Measurements from ENCODE around the gene GNS.

GNS gene

DNA sequence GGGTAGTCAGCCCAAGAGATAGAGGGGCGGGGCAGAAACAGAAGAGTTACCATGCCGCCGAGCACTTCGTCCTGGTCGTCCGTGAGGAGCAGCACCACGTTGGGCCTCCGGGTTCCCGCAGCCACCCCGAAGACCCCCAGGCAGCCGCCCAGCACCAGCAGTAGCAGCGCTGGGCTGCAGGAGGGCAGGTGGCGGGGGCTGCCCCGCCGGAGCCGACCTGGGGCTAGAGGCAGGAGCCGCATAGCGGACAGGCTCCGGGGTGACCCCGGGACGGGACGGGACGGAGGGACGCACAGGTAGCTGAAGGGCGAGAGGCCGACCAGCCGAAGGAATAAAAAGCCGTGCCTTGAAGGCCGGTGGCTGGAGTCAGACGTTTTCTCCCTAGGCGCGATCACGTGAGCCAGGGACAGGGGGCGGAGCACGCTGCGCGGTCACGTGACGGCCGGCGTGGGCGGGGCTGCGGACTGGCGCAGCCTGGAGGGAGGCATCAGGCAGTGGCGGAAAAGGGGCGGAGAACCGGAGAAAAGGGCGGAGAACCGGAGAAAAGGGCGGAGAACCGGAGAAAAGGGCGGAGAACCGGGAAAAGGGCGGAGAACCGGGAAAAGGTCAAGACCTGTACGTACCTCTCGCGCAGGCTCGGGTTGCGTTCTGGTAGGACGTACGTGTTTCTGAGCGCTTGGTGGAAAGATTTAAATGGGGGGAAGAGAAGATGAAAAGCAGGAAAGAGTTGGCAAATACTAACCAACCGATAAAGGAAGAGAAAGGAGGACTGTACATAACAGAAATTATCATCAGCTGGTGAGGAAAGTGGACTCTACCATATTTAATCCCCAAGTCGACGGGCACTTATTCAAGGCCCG is at the start of gene GNS:
TSS of gene GNS (minus strand) at position 372 of the 860 bp plus-strand sequence. CDS start at position 242, 130 bp downstream.
- peak; percentile 80 to 88 for DNase-seq

DNA sequence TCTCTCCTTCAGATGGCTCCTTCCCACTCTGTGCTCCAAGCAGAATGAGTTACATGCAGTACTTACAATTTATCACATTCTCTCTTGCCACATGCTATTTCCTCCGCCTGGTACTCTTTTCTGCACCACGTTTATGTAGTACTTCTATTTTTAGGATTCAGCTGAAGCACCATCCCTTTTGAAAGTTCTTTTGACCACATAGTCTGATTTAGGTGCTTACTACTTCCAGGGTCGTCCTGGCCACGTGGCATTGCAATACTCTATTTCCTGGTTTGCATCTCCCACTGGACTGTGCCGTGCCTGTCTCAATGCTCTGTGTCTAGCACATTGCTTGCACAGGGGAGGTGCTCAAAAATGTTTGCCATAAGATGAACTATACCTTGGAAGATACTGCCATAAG is 48.9 kb upstream of the GNS start:
- DNase-seq = no peak

DNA sequence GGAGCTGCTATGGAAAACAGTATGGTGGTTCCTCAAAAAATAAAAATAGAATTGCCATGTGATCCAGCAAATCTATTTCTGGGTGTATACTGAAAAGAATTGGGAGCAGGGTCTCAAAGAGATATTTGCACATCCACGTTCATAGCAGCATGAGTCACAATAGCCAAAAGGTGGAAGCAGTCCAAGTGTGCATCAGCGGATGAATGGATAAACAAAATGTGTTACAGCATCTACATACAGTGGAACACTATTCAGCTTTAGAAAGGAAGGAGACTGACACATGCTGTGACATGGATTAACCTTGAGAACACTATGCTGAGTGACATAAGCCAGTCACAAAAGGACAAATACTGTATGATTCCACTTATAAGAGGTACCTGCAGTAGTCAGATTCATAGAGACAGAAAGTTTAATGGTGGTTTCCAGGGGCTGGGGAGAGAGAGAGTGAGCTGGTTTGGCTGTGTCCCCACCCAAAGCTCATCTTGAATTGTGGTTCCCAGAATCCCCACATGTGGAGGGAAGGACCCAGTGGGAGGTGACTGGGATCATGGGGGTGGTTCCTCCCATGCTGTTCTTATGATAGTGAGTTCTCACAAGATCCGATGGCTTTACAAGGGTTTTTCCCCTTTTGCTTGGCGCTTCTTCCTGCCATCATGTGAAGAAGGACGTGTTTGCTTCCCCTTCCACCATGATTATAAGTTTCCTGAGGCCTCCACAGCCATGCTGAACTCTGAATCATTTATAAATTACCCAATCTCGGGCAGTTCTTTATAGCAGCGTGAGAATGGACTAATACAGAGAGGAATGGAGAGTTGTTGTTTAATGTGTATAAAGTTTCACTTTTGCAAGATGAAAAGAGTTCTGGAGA is 47.6 kb upstream of the GNS start:
- DNase-seq = no peak

DNA sequence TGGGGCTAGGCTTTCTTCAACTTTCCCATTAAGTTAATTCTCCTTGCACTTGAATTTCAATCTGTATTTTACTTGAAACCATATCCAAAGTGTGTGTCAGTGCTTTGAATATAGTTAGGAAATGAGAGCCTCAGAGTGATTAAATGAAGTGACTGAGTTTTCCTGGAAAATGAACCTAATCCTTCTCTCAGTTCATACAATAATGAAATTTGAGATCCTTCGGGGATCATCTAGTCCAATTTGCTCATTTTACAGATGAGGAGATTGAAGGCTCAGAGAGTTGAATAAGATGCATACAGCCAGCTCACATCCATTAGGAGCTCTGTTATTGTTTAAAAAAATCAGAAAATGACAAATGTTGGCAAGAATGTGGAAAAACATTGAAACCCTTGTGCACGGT is 47.0 kb upstream of the GNS start:
- no peak for DNase-seq

DNA sequence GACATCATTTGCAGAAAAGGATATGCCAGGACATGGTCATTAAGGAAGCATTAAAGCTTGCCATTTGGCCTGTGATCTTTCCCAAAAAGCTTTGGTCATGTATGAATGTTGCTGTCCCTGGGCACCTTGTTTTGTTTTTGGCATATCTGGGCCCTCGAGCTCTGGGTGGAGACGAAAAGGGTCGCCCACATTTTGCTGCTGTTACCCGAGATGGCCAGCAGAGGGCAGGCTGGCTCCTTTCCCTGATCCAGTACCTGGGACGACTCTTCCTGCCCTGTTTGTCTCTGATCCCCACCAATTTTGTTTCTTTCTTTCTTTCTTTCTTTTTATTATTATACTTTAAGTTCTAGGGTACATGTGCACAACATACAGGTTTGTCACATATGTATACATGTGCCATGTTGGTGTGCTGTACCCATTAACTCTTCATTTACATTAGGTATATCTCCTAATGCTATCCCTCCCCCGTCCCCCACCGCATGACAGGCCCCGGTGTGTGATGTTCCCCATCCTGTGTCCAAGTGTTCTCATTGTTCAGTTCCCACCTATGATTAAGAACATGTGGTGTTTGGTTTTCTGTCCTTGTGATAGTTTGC is 43.1 kb upstream of the GNS start:
- DNase-seq = peak in 1 of 2 experiments; percentile 18

DNA sequence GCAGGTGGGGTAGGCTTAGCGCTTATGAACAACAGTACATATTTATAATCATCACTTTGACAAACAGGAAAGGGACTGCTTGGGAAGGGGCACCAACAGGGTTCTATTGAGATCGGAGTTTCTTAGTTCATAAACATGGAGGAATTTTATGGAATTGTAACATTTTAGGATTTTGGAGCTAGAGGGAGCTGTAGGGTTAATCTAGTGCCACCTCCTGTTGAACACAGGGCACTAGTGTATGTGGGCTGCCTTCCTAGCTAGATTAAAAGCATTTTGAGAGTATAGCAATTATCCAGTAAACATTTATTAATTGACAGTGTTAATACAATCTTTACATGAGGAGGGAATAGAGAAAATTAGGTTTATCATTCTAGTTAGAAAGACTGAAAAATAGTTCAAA is 42.2 kb upstream of the GNS start:
- DNase-seq = no peak

DNA sequence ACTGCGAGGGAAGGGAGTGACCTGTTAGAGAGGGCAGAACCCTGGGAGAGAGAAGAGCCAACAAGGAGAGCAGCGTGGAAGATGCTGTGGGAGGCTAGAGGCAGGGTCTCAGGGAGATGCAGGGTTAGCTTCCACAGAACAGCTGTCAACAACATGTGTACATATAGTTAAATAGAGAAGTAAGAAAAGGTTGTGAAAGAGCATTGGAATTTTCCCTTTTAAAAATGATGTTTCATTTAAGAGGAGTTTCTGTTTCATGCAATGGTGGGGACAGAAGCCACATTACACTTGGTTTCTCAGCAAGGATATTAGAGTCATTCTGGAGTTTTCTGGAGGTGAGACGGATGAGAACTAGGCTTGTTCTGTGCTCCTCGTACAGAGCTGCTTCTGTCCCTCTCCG is 41.4 kb upstream of the GNS start:
- no peak for DNase-seq

DNA sequence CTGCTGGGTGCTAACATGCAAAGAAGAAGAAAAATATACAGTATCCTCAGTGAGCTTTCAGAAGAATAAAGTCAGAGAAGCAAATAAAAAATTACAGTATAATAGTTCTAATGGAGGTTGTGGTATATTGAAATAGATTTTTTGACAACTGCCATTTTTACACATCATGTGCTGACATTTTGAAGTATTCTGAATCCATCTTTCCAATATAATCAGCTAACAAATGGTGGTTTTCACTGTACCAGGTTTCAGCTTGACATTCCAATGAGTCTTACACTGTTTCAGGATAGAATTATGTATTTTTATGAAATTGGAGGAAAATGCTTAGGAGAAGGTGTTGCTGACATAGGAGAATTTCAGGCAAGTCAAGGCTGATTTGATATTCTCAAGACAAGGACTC is 39.0 kb upstream of the GNS start:
- DNase-seq = no peak

GRCh38 chr12:64797156-64797555 is 38.0 kb upstream of the GNS start:
- no peak for DNase-seq

GRCh38 chr12:64796205-64796845 is 37.1 kb upstream of the GNS start:
- DNase-seq = peak; percentile 68 to 85

DNA sequence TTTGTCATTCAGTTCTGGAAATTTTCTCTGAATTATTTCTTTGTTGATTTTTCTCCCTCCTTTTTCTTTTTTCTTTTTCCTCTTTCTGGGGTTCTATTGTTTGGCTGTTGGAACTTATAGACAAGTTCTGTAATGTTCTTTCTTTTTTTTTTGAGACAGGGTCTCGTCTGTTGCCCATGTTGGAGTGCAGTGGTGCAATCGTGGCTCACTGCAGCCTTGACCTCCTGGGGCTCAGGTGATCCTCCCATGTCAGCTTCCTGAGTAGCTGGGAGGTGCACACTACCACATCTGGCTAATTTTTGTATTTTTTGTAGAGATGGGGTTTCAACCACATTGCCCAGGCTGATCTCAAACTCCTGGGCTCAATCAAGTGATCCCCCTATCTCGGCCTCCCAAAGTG is 35.1 kb upstream of the GNS start:
- DNase-seq = no peak

- no peak for DNase-seq
Observed at GRCh38 chr12:64793610-64794009, 34.4 kb upstream of the GNS start.

DNA sequence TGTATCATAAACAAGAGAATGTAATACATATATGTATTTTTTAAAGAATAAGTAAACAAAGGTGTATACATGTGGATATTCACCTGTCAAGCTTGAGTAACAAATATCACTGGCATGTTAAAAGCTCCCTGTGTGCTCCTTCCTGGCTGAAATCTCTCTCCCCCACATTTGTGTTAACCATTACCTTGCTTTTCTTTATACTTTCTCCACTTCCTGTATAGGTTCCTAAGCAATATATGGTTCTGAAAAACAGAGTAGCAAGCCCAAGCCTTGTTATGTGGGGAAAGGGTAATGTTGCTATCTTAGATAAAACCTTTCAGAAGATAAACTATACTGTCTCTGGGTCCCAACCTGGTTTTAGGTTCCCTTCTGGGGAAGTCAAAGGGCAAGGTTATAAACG is 32.9 kb upstream of the GNS start:
- no peak for DNase-seq

DNA sequence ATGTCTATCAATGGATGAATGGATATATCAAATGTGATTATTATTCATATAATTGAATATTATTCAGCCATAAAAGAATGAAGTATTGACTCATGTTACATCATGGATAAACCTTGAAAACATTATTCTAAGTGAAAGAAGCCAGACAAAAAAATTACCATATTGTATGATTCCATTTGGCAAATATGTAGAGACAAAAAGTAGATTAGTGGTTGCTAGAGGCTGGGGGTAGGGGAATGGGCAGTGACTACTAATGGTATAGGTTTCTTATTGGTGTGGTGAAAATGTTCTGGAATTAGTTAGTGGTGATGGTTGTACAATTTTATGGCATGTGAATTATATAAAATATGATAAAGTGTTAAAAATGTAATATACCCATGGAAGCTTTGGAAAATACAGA is 31.8 kb upstream of the GNS start:
- no peak for DNase-seq

- no peak for DNase-seq
Observed at GRCh38 chr12:64790166-64790565, 31.0 kb upstream of the GNS start.

DNA sequence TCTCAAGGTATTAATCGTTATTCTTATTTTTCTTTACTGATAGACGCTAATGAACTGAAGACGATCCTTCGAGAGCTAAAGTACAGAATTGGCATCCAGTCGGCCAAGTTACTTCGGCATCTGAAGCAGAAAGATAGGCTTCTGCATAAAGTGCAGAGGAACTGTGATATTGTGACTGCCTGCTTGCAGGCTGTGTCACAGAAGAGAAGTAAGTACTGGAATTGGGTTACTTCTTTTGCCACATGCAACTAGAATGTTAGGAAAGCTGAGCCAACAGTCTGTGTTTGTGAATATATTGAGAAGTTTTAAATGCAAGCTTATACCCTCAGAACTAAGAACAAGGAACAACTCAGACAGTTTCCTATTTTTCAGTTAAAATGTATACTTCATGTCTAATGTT is 26.6 kb upstream of the GNS start:
- DNase-seq = no peak

GRCh38 chr12:64782191-64782876 is 23.1 kb upstream of the GNS start:
- no peak for DNase-seq

DNA sequence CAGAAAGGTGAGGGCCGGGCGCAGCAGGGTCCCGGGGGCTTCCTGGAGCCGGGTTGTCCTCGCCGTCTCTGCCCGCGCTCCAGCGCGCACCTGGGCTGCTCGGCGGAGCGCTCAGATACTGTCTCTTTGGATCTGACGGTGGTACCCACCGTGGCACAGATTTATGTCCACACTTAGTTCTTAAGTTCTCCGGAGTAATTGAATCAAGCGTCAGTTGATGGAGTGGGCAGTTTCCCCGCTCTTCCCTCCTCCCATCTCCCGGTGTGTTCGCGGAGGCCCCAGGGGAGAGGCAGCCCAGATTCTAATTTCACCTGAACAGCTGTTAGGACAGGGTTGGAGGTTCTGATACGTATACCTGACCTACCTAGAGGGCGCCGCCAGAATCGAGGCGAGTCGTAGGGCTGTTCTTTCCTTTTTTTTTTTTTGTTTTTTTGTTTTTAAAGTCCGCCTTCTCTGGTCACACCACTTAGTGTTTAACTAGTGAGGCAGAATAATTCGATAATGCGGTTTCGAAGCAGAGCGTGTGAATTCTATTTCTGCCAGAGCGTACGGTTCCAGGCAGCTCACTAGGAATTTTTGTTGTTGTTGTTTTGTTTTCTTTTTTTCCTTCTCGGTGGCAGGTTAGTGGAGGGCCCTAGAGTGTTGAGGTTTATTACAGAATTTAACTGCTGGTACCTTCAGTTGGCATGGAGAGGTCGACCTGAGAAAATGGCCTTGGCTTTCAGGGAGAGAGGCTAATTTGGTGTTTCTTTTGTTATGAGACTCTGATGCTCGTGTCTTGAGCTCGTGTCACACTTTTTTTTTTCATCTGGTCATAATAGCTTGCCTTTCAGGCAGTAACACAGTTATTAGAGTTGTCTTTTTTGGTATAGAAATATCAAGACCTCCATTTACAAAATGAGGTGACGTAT is 22.3 kb upstream of the GNS start:
- no peak for DNase-seq

DNA sequence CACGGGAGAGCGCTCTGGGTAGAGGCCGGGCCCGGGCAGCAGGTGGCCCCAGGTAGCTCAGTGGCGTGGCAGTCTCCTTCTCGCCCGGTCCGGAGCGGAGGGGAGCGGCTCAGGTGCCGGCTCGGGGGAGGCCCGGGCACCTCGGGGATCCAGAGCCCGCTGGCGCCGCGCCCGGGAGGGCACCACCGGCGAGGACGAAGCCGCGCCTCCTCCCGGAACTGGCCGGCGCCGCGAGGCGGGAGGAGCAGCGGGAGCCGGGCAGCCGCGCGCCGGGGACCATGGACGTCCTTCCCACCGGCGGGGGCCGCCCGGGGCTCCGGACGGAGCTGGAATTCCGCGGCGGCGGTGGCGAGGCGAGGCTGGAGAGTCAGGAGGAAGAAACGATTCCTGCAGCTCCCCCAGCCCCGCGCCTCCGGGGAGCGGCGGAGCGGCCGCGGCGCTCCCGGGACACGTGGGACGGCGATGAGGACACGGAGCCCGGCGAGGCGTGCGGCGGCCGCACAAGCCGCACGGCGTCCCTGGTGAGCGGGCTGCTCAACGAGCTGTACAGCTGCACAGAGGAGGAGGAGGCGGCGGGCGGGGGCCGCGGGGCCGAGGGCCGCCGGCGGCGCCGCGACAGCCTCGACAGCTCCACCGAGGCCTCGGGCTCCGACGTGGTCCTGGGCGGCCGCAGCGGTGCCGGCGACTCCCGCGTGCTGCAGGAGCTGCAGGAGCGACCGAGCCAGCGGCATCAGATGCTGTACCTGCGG is 21.5 kb upstream of the GNS start:
- peak; percentile 23 to 77 for DNase-seq

- no peak for DNase-seq
Observed at GRCh38 chr12:64780132-64780530, 20.9 kb upstream of the GNS start.
